ENCODE measurements around the gene RHOXF1.

- no peak for TF ChIP-seq POLR2A (IDR thresholded peaks at IDR 0.05)
- TF ChIP-seq CTCF (IDR thresholded peaks at IDR 0.05) = no peak
- no peak for TF ChIP-seq EP300 (IDR thresholded peaks at IDR 0.05)
Measured at GRCh38 chrX:120111611-120112010, 4.1 kb downstream of the RHOXF1 start.

Data from gastroesophageal sphincter (tissue), 3 donors.